ENCODE results near the gene OR2AG1.

- no peak for TF ChIP-seq POLR2AphosphoS5 (IDR thresholded peaks at IDR 0.05; ENCODE audit: low read depth, low read length)
- no peak for TF ChIP-seq FOXP2 (optimal IDR thresholded peaks at IDR 0.05; ENCODE audit: borderline replicate concordance, extremely low read depth, extremely low read length, insufficient read depth)
- no peak for TF ChIP-seq REST (IDR thresholded peaks at IDR 0.05; ENCODE audit: insufficient read depth in 1 of 2, low read depth in 2 of 2, low read length in 2 of 2)
These were observed 42.5 kb downstream of the OR2AG1 start for GRCh38 chr11:6825231-6825744.
